Prostate gland (tissue), 2 donors: ENCODE measurements around the gene RNF123. TPM values are rescaled to one million over a fixed set of nuclear protein-coding genes. Genes with fewer than 3 reads are reported as not detected.

Experiments
- DNase-seq: peaks from one replicate; pipeline ENCODE4 v3.0.0-alpha.2; 2019; ENCODE audit warnings: low spot score
- H3K27ac ChIP-seq, 2 donors: fragments of 200-600 bp; sonication (generic); 2 replicates each; pipeline ENCODE4 v1.5.1; 2017 to 2019
- H3K27me3 ChIP-seq: fragments of 200-600 bp; sonication (generic); replicated peaks from 2 replicates; pipeline ENCODE4 v1.5.1; 2019; ENCODE audit not compliant: insufficient read depth
- H3K36me3 ChIP-seq, 2 donors: fragments of 200-600 bp; sonication (generic); 1 replicate in 1 of 2; 2 replicates in 1 of 2; pipeline versions ENCODE4 v1.5.1 to v1.8.1; 2017 to 2019
- H3K4me1 ChIP-seq: fragments of 200-600 bp; sonication (generic); replicated peaks from 2 replicates; pipeline ENCODE4 v1.5.1; 2019
- H3K4me3 ChIP-seq, 2 donors: fragments of 200-600 bp; sonication (generic); 2 replicates each; pipeline ENCODE4 v1.5.1; 2017 to 2019
- H3K9me3 ChIP-seq: fragments of 200-600 bp; sonication (generic); 2 replicates; pipeline ENCODE4 v1.5.1; 2017
- POLR2A ChIP-seq: fragments of 450-650 bp; IDR thresholded peaks from one replicate; pipeline ENCODE4 v1.6.1; 2016; ENCODE audit warnings: antibody characterized with exemption, mild to moderate bottlenecking
- POLR2AphosphoS5 ChIP-seq: sonication (generic); formaldehyde crosslinking; IDR thresholded peaks from one replicate; pipeline ENCODE4 v1.6.1; 2017; ENCODE audit warnings: antibody characterized with exemption
- WGBS: methylation state at CpG from one replicate; pipeline ENCODE4 v1.1.5; 2018; 5-methylcytosine and 5-hydroxymethylcytosine counted together
- intact Hi-C: fragments of 100-400 bp; cut with DNase I; formaldehyde crosslinking; loops from one replicate; pipeline ENCODE4 v1.14.2; 2022
- small RNA-seq, 2 donors: library from RNA; depleted of rRNA; stranded (forward); fragments of <200 nt; gene quantifications; one replicate each; pipeline ENCODE3, GENCODE V24; 2016
- total RNA-seq, 2 donors: library from RNA; depleted of rRNA; stranded (reverse); fragments of >200 nt; gene quantifications; one replicate each; pipeline ENCODE4 v1.1.0, GENCODE V29; 2016
- TF ChIP-seq, protein P1 (sequence below), 4 experiments: fragments of 200-600 bp in 2 of 4; fragments of 450-650 bp in 2 of 4; sonication (generic) in 2 of 4; IDR thresholded peaks; 1 replicate in 3 of 4; 2 replicates in 1 of 4; pipeline ENCODE4 v1.5.1; 2016 to 2019; ENCODE audit warnings: antibody characterized with exemption in 4 of 4, mild to moderate bottlenecking in 2 of 4, moderate library complexity in 2 of 4

Gene RNF123
- total RNA-seq, 2 donors from 2014 or later = 24.9 to 58.3 TPM

DNA sequence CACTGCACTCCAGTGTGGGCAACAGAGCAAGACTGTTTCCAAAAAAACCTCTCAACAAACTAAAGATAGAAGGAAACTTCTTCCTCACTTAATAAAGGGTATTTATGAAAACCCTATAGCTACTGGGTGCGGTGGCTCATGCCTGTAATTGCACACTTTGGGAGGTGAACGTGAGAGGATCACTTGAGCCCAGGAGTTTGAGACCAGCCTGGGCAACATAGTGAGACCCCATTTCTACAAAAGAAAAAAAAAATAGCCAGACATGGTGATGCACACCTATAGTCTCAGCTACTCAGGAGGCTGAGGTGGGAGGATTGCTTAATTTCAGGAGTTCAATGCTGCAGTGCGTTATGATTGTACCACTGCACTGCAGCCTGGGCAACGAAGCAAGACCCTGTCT, 74.6 kb downstream of the RNF123 start:
- TF ChIP-seq POLR2A (no peak), POLR2AphosphoS5 (no peak)
- TF ChIP-seq, protein P1, sequence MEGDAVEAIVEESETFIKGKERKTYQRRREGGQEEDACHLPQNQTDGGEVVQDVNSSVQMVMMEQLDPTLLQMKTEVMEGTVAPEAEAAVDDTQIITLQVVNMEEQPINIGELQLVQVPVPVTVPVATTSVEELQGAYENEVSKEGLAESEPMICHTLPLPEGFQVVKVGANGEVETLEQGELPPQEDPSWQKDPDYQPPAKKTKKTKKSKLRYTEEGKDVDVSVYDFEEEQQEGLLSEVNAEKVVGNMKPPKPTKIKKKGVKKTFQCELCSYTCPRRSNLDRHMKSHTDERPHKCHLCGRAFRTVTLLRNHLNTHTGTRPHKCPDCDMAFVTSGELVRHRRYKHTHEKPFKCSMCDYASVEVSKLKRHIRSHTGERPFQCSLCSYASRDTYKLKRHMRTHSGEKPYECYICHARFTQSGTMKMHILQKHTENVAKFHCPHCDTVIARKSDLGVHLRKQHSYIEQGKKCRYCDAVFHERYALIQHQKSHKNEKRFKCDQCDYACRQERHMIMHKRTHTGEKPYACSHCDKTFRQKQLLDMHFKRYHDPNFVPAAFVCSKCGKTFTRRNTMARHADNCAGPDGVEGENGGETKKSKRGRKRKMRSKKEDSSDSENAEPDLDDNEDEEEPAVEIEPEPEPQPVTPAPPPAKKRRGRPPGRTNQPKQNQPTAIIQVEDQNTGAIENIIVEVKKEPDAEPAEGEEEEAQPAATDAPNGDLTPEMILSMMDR (IDR thresholded peaks at IDR 0.05) = no peak
- intact Hi-C loops = no loop called here
- no peaks in the 10 kb centered on the region for H3K27me3 ChIP-seq
- no peak for DNase-seq
- H3K9me3 ChIP-seq = no peaks in the 10 kb centered on the region
- no peaks in the 10 kb centered on the region for H3K4me1 ChIP-seq
- H3K4me3 ChIP-seq = no peak overlapping the region
- H3K27ac ChIP-seq = no peak overlapping the region
- H3K36me3 ChIP-seq = no peaks in the 10 kb centered on the region
- 95% methylated on average over 4 of the region's 4 CpGs for WGBS

DNA sequence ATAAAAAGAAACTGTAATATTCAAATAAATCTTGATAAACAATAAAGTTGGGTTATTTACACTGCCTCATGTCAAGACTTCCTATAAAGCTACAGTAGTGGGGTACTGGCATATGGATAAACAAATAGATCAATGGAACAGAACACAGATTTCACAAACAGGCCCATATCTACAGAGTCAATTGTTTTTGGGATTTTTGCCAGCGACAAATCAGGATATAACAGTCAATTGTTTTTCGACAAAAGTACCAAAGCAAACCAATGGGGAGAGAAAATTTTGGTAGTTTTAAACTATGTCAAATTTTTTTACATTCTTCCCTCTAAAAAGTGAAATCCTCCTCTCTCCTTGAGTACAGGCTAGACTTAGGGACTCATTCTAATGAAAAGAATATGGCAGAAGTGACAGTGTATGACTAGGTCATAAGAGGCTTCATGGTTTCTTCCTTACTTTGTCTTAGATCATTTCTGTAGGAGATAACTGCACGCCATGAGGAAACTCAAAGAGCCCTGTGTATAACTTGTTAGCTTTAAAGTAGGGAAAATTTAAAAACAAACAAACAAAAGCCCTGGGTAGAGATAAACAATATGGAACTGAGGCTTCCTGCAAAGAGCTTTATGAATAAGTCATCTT, 80.0 kb downstream of the RNF123 start:
- Histone ChIP-seq H3K4me3 (no peak overlapping the region), H3K27ac (no peak overlapping the region), H3K4me1 (no peaks in the 10 kb centered on the region), H3K36me3 (no peaks in the 10 kb centered on the region), H3K27me3 (no peaks in the 10 kb centered on the region), H3K9me3 (no peaks in the 10 kb centered on the region)
- DNase-seq = no peak
- TF ChIP-seq POLR2A = no peak
- no peak for TF ChIP-seq POLR2AphosphoS5
- TF ChIP-seq, protein P1 (IDR thresholded peaks at IDR 0.05) = no peak
- WGBS = 85% methylated on average over 3 of the region's 3 CpGs
- intact Hi-C loops = no loop called here

DNA sequence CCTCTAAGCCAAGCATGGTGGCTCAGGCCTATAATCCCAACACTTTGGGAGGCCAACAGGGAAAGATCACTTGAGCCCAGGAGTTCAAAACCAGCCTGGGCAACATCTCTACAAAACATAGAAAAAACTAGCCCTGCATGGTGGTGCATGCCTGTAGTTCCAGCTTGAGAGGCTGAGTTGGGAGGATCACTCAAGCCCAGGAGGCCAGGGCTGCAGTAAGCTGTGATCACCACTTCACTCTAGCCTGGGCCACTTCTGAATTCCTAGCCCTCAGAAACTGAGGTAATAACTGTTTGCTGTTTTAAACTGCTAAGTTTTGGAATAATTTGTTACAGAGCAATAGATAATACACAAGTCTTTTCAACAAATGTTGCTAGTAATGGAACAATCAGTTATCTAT, 80.6 kb downstream of the RNF123 start:
- Histone ChIP-seq H3K9me3 (no peaks in the 10 kb centered on the region), H3K27ac (no peak overlapping the region), H3K27me3 (no peaks in the 10 kb centered on the region), H3K4me3 (no peak overlapping the region), H3K36me3 (no peaks in the 10 kb centered on the region), H3K4me1 (no peaks in the 10 kb centered on the region)
- intact Hi-C loops = no loop called here
- no peak for DNase-seq
- TF ChIP-seq POLR2A (no peak), POLR2AphosphoS5 (no peak)
- TF ChIP-seq, protein P1 (IDR thresholded peaks at IDR 0.05) = no peak

Small RNAs within 50 kb of the gene (small RNA-seq; reads per million reads assigned to genes)
- 0 reads per million in 2 donors for gene AMIGO3
- 0 reads per million in 2 donors for gene COX6CP14

Other genes with a start within 250 kb of the RNF123 start
- gene DAG1, start 219.3 kb upstream of the RNF123 start, total RNA-seq = 100 to 1,000 TPM in 1 of 2 donors, 10 to 100 TPM in 1; 86.7 to 213 TPM
- 10 to 100 TPM in 1 of 2 donors, under 1 TPM in 1; 0.82 to 11.6 TPM for gene BSN, start 135.1 kb upstream of the RNF123 start, total RNA-seq
- gene APEH, start 15.2 kb upstream of the RNF123 start, total RNA-seq = 100 to 1,000 TPM in 1 of 2 donors, 10 to 100 TPM in 1; 84.4 to 116 TPM
- 10 to 100 TPM; 10.2 to 32.2 TPM for gene MST1, start 83 bp upstream of the RNF123 start, total RNA-seq
- gene AMIGO3, start 30.1 kb downstream of the RNF123 start, total RNA-seq = 10 to 100 TPM in 1 of 2 donors, 1 to 10 TPM in 1; 1.4 to 12.4 TPM
- 10 to 100 TPM; 28.8 to 60.1 TPM for gene GMPPB, start 34.4 kb downstream of the RNF123 start, total RNA-seq
- gene IP6K1, start 97.0 kb downstream of the RNF123 start, total RNA-seq = 100 to 1,000 TPM in 1 of 2 donors, 10 to 100 TPM in 1; 46.5 to 119 TPM
- gene CDHR4, start 110.3 kb downstream of the RNF123 start, total RNA-seq = not detected
- 1 to 10 TPM; 4.0 to 8.1 TPM for gene INKA1, start 113.7 kb downstream of the RNF123 start, total RNA-seq
- gene UBA7, start 124.4 kb downstream of the RNF123 start, total RNA-seq = 10 to 100 TPM; 50.5 to 96.9 TPM
- gene TRAIP, start 167.0 kb downstream of the RNF123 start, total RNA-seq = 1 to 10 TPM; 2.8 to 7.7 TPM
- under 1 TPM in 1 of 2 donors, not detected in 1; 0.97 TPM for gene CAMKV, start 180.3 kb downstream of the RNF123 start, total RNA-seq
- gene MST1R, start 214.3 kb downstream of the RNF123 start, total RNA-seq = 1 to 10 TPM; 1.5 to 5.5 TPM
- 10 to 100 TPM in 1 of 2 donors, 1 to 10 TPM in 1; 7.8 to 12.0 TPM for gene MON1A, start 240.3 kb downstream of the RNF123 start, total RNA-seq